Measurements from ENCODE around the gene MTA2.
A peak's percentile ranks its signal among the peaks of the same experiment; 100 is the strongest.
"Not testable (repeated sequence)": the region's sequence is repeated elsewhere in the genome, so short reads cannot be mapped to it uniquely, and the experiment has no call there.

The MTA2 gene

DNA sequence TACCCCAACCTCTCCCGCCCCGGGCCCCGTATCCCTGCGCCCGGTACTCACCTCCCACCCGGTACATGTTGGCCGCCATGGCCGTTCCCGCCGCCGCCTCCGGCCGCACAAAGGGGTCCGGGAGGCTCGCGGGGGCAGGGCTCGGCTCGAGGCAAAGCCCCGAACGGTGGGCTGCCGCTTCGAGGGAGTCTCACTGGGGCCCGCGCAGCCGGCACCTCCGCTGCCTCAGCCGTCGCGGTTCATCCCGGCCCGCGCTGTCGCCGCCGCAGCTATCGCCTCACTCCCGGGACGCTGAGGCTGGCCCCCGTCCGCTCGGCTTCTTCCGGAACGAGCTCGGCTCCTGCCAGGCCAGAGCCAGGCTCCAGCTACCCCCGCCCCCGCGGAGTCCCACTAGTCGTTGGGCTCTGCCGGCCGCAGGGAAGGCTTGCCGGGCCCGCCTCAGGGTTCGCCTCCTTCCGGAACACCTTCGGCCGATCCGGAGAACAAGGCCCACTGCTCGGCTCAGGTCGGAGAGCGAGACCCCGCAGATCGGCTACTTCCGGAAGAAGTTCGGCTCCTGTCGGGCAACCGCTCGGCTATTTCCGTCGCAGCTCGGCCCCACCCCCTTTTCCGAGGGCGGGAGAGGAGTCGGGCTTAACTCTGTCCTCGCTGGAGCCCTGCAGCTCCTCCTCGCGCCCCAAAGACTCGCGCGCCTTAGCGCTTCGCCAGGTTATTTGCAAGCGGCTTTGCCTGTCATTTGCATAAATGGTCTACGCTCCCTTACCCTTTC, at the start of gene MTA2:
MTA2 (minus strand) TSS at position 494 of the 769 bp plus-strand sequence; CDS start at position 79, 415 bp downstream.
- peak within 1 kb of the TSS; percentile 92 for H3K4me3 ChIP-seq (ENCODE audit: low read length)
- H3K36me3 ChIP-seq (ENCODE audit: control insufficient read depth, low read depth, low read length), result peaks cover 28% of the 10 kb centered on the region
- H3K27ac ChIP-seq (ENCODE audit: low read length), result peak within 1 kb of the TSS; percentile 59
- H3K27me3 ChIP-seq (ENCODE audit: control insufficient read depth, insufficient read depth, low read length), result peaks cover 16% of the 10 kb centered on the region
- H3K4me1 ChIP-seq (ENCODE audit: control insufficient read depth, low read depth, low read length), result peaks cover 27% of the 10 kb centered on the region
- H3K9ac ChIP-seq (ENCODE audit: low read length), result peak within 1 kb of the TSS; percentile 89
- H3K9me3 ChIP-seq (ENCODE audit: control insufficient read depth, low read depth, low read length), result no peaks in the 10 kb centered on the region

DNA sequence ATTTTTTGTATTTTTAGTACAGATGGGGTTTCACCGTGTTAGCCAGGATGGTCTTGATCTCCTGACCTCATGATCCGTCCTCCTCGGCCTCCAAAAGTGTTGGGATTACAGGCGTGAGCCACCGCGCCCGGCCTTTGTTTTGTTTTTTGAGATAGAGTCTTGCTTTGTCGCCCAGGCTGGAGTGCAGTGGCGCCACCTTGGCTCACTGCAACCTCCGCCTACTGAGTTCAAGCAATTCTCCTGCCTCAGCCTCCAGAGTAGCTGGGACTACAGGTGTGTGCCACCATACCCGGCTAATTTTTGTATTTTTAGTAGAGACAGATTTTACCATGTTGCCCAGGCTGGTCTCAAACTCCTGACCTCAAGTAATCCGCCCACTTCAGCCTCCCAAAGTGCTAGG, 48.6 kb upstream of the MTA2 start:
- H3K4me1 ChIP-seq (ENCODE audit: control insufficient read depth, low read depth, low read length); H3K27ac ChIP-seq (ENCODE audit: low read length); H3K4me3 ChIP-seq (ENCODE audit: low read length); H3K9ac ChIP-seq (ENCODE audit: low read length); H3K9me3 ChIP-seq (ENCODE audit: control insufficient read depth, low read depth, low read length); H3K27me3 ChIP-seq (ENCODE audit: control insufficient read depth, insufficient read depth, low read length): not testable (repeated sequence)
- H3K36me3 ChIP-seq (ENCODE audit: control insufficient read depth, low read depth, low read length), result peaks cover 22% of the 10 kb centered on the region

DNA sequence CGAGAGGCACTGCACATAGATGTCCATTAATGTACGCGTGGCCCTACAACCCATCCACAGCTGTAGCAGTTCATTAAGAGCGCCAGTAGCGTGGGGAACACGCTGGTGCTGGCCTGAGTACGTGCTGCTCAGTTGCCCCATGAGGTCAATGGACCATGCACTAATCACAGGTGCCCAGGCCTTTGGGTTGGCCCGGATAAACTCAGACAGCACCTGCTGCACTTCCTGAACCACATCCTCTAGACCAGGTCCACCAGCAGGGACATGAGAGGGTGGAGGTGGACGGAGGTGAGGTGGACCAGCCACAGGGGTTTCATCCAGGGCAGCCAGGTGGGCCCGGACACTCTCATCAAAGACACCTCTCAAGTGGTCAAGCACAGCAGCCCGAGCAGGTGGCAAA, 47.8 kb upstream of the MTA2 start:
- H3K27me3 ChIP-seq (ENCODE audit: control insufficient read depth, insufficient read depth, low read length), result no peaks in the 10 kb centered on the region
- H3K9me3 ChIP-seq (ENCODE audit: control insufficient read depth, low read depth, low read length), result no peaks in the 10 kb centered on the region
- no peaks in the 10 kb centered on the region for H3K4me1 ChIP-seq (ENCODE audit: control insufficient read depth, low read depth, low read length)
- H3K27ac ChIP-seq (ENCODE audit: low read length), result no peak overlapping the region
- no peak overlapping the region for H3K4me3 ChIP-seq (ENCODE audit: low read length)
- H3K9ac ChIP-seq (ENCODE audit: low read length), result no peak overlapping the region
- H3K36me3 ChIP-seq (ENCODE audit: control insufficient read depth, low read depth, low read length), result peaks cover 22% of the 10 kb centered on the region

DNA sequence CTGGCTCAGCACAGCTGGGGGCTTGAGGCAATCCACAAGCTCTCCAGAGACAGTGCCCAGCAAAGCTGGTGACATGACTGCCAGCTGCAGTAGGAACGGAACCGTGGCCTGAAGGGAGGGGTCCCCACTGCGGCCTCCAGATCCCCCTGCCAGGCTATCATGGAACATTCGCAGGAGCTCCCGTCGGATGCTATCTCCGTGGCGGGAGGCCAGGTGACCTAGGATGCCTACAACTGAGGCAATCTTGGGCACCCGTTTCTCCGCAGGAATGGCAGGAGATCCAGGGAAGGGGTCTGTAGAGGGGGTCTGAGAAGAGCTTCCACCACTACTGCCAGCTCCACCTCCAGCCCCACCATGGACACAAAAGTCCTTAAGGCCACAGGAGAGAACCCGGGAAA, 47.3 kb upstream of the MTA2 start:
- H3K36me3 ChIP-seq (ENCODE audit: control insufficient read depth, low read depth, low read length), result peaks cover 25% of the 10 kb centered on the region
- no peaks in the 10 kb centered on the region for H3K4me1 ChIP-seq (ENCODE audit: control insufficient read depth, low read depth, low read length)
- no peak overlapping the region for H3K4me3 ChIP-seq (ENCODE audit: low read length)
- no peaks in the 10 kb centered on the region for H3K27me3 ChIP-seq (ENCODE audit: control insufficient read depth, insufficient read depth, low read length)
- H3K9me3 ChIP-seq (ENCODE audit: control insufficient read depth, low read depth, low read length), result no peaks in the 10 kb centered on the region
- no peak overlapping the region for H3K27ac ChIP-seq (ENCODE audit: low read length)
- H3K9ac ChIP-seq (ENCODE audit: low read length), result no peak overlapping the region

DNA sequence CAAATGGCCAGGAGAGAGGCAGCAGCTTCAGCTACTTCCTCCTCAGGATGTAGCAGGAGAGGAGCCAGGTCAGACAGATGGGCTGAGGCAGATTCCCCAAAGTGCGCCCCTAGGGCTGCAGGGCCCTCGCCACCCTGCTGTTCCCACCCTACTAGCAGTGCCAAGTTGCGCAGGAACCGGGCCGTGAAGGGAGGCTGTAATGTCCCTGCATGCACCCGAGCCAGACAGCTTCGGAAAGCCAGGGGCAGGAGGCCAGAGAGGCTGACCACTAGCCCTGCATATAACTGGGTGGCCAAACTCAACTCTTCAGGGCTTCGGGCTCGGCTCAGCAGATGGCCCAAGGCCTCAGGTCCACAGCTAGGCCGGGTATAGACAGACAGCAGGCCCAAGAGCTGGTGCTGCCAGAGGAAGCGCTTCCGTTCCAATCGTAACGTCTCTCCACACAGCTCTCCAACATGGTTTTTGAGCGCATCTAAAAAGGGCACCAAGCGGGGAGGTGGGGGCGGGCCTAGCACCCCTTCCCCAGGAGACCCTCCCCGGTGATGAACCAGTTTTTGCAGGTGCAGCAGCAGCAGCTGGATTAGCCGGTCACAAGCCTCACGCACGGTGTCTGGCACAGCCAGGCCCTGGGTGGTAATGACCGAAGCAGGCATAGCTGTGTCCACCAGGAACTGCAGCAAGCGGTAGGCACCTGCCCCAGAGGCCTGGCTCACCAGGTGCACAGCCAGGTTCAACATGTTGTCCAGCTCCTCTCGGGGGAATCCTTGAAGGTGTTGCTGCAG, 46.7 kb upstream of the MTA2 start:
- no peak overlapping the region for H3K9ac ChIP-seq (ENCODE audit: low read length)

DNA sequence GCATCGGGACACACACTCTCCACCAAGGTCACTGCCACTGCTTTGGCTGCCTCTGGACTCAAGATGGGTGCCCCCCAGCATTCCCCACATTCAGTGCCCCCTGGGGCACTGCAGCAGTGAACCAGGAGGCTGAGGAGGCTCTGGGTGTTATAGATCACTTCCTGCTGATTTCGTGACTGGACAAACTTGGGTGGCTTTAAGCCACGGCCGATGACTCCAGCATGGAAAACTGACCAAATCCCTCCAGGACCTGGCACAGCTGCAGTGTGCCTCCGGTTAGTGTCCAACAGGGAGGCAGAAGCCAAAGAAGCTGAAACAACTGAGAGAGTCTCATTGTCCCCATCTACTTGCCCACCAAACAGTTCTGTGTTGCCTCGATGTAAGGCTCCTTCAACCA, 45.9 kb upstream of the MTA2 start:
- no peak overlapping the region for H3K4me3 ChIP-seq (ENCODE audit: low read length)
- no peak overlapping the region for H3K9ac ChIP-seq (ENCODE audit: low read length)
- H3K4me1 ChIP-seq (ENCODE audit: control insufficient read depth, low read depth, low read length), result no peaks in the 10 kb centered on the region
- peaks cover 29% of the 10 kb centered on the region for H3K36me3 ChIP-seq (ENCODE audit: control insufficient read depth, low read depth, low read length)
- no peaks in the 10 kb centered on the region for H3K9me3 ChIP-seq (ENCODE audit: control insufficient read depth, low read depth, low read length)
- no peak overlapping the region for H3K27ac ChIP-seq (ENCODE audit: low read length)
- H3K27me3 ChIP-seq (ENCODE audit: control insufficient read depth, insufficient read depth, low read length), result no peaks in the 10 kb centered on the region

More for the DNA sequence above, 46.7 kb upstream of the MTA2 start:
- peaks cover 25% of the 10 kb centered on the region for H3K36me3 ChIP-seq (ENCODE audit: control insufficient read depth, low read depth, low read length)
- H3K4me3 ChIP-seq (ENCODE audit: low read length), result no peak overlapping the region
- H3K27me3 ChIP-seq (ENCODE audit: control insufficient read depth, insufficient read depth, low read length), result no peaks in the 10 kb centered on the region
- no peak overlapping the region for H3K27ac ChIP-seq (ENCODE audit: low read length)
- no peaks in the 10 kb centered on the region for H3K9me3 ChIP-seq (ENCODE audit: control insufficient read depth, low read depth, low read length)
- no peaks in the 10 kb centered on the region for H3K4me1 ChIP-seq (ENCODE audit: control insufficient read depth, low read depth, low read length)

DNA sequence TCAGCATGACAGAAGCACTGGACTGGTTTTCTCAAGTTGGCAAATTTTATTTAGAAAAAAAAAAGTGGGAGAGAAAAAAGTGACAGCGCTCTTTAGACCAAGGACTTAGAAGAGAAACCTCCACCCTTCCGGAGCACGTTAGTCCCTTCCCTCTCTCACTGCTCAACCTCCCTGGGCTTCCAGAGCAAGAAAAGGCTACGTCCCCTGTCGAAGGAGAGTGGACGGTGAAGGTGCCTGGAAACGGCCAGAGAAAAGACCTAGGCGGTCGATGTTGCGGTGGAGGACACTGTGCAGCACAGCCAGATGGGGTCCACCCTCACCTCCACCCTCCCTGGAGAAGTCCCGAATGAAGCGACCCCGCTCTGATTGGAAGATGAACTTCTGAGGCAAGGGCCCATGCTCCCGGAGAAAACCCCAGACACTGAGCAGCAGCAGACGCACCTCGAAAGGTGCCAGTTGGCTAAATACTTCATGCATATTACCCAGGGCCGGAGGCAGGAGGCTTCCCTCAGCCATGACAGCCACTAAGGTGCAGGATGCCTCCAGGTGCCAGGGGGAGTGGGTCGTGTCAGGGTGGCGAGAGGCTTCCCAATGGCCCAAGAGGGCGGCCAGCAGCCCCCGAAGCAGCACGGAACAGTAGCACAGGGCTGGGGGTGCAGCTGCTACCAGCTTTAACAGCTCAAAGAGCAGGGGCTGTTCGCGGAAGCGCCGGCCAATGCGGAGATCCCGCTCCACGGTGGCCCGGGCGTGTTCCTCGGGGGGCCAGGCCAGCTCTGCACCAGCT, 45.4 kb upstream of the MTA2 start:
- Histone ChIP-seq H3K27ac (ENCODE audit: low read length) (no peak overlapping the region), H3K4me3 (ENCODE audit: low read length) (no peak overlapping the region), H3K36me3 (ENCODE audit: control insufficient read depth, low read depth, low read length) (peaks cover 30% of the 10 kb centered on the region), H3K4me1 (ENCODE audit: control insufficient read depth, low read depth, low read length) (no peaks in the 10 kb centered on the region), H3K27me3 (ENCODE audit: control insufficient read depth, insufficient read depth, low read length) (no peaks in the 10 kb centered on the region), H3K9me3 (ENCODE audit: control insufficient read depth, low read depth, low read length) (no peaks in the 10 kb centered on the region), H3K9ac (ENCODE audit: low read length) (no peak overlapping the region)

DNA sequence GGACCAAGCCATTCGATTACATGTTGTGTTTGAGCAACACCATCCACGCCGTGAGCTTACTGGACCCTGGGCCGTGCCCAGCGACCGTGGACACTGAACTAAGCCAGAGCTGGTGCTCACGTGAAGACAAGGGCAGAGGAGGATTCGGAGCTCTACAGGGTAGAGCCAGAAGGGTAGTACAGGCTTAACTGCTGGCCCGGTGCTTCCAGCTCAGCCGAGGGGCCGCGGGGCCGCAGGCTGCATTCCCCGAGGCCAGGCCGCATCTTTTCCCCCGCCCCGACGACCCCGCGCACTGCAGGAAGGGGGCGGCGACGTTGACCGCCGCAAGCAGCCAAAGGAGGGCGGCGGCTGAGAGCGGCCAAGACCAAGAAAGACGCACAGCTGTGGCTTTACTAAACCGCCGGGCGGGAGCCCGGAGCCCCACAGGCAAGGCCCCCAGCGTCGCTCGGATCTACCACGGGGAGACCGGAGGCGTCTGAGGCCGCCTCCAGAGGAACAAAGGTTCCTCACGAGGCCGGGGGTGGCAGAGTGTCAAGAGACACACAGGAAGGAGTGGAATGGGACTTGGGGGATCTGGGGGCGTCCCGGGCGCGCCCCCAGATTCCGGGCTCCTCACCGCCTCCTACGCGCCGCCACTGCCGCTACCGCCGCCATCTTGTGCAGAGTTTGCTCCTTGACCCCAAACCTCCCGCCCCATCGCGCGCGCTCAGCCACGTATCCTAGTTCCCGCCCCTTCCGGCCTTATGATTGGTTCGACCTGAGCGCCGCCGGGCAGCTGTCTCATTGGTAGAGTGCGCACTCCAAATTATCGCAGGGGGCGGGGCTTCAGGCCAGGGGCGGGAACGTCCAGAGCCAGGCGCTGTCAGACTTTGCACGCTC, 44.5 kb upstream of the MTA2 start, which contains the start of gene GANAB:
GANAB (minus strand) TSS at position 668 of the 879 bp plus-strand sequence; CDS start at position 654, 14 bp downstream.
- H3K27ac ChIP-seq (ENCODE audit: low read length), result peak within 1 kb of the TSS; percentile 96
- H3K36me3 ChIP-seq (ENCODE audit: control insufficient read depth, low read depth, low read length), result peaks cover 30% of the 10 kb centered on the region

DNA sequence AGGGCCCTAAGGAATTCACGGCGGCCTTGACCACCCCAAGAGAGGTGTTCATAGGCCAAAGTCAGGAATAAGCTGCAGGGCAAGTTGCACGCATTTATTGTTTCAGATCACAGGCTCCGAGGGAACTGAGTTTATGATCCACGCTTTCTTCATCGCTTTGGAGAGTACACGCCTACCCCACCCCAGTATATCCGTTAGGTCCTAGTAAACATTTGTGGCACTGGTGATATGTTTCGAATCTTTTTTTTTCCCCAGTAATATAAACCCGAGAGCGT, 43.9 kb upstream of the MTA2 start:
- H3K36me3 ChIP-seq (ENCODE audit: control insufficient read depth, low read depth, low read length), result peaks cover 30% of the 10 kb centered on the region
- no peaks in the 10 kb centered on the region for H3K4me1 ChIP-seq (ENCODE audit: control insufficient read depth, low read depth, low read length)
- H3K27ac ChIP-seq (ENCODE audit: low read length), result peak overlapping the region; percentile 96
- H3K9me3 ChIP-seq (ENCODE audit: control insufficient read depth, low read depth, low read length), result no peaks in the 10 kb centered on the region
- H3K4me3 ChIP-seq (ENCODE audit: low read length), result peak overlapping the region; percentile 99
- H3K27me3 ChIP-seq (ENCODE audit: control insufficient read depth, insufficient read depth, low read length), result no peaks in the 10 kb centered on the region
- peak overlapping the region; percentile 98 for H3K9ac ChIP-seq (ENCODE audit: low read length)

More for the DNA sequence above, 44.5 kb upstream of the MTA2 start, which contains the start of gene GANAB:
- H3K9me3 ChIP-seq (ENCODE audit: control insufficient read depth, low read depth, low read length), result no peaks in the 10 kb centered on the region
- peak within 1 kb of the TSS; percentile 99 for H3K4me3 ChIP-seq (ENCODE audit: low read length)
- H3K9ac ChIP-seq (ENCODE audit: low read length), result peak within 1 kb of the TSS; percentile 98
- no peaks in the 10 kb centered on the region for H3K4me1 ChIP-seq (ENCODE audit: control insufficient read depth, low read depth, low read length)
- no peaks in the 10 kb centered on the region for H3K27me3 ChIP-seq (ENCODE audit: control insufficient read depth, insufficient read depth, low read length)

DNA sequence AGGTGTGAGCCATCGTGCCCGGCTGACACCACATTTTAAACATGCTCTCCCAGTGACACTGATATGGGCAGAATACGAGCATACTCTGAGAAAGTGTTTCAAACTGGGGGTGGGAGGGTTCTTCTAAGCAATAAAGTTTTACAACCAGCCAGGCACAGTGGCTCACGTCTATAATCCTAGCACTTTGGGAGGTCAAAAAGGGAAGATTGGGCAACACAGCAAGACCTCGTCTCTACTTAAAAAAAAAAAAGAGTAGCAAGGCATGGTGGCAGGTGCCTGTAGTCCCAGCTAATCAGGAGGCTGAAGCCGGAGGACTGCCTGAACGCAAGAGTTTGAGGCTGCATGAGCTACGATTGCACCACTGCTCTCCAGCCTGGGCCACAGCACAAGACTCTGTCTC, 42.6 kb upstream of the MTA2 start:
- Histone ChIP-seq H3K9me3 (ENCODE audit: control insufficient read depth, low read depth, low read length) (no peaks in the 10 kb centered on the region), H3K27ac (ENCODE audit: low read length) (no peak overlapping the region), H3K27me3 (ENCODE audit: control insufficient read depth, insufficient read depth, low read length) (no peaks in the 10 kb centered on the region), H3K4me3 (ENCODE audit: low read length) (no peak overlapping the region), H3K4me1 (ENCODE audit: control insufficient read depth, low read depth, low read length) (no peaks in the 10 kb centered on the region), H3K36me3 (ENCODE audit: control insufficient read depth, low read depth, low read length) (peaks cover 28% of the 10 kb centered on the region), H3K9ac (ENCODE audit: low read length) (no peak overlapping the region)

DNA sequence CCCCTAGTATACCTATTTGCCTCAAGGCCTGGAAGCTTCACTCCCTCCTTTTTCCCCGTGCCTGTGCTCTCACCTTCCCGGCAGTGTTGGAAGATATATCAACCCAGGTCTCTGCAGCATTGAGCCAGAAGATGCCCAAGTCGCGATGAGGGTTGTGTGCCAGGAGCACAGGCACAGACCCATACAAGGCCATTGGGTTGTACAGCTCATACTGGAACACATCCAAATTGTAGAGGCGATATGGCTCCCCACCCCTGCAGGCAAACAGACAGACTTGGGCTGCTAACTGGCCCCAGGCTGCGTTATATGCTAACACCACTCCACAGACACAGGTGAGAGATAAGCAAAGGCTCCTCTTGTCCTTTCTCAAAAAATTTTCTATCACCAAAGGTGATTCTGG, 30.8 kb upstream of the MTA2 start:
- Histone ChIP-seq H3K9me3 (ENCODE audit: control insufficient read depth, low read depth, low read length) (no peaks in the 10 kb centered on the region), H3K4me3 (ENCODE audit: low read length) (no peak overlapping the region), H3K27ac (ENCODE audit: low read length) (no peak overlapping the region), H3K4me1 (ENCODE audit: control insufficient read depth, low read depth, low read length) (no peaks in the 10 kb centered on the region), H3K36me3 (ENCODE audit: control insufficient read depth, low read depth, low read length) (peaks cover 86% of the 10 kb centered on the region), H3K9ac (ENCODE audit: low read length) (no peak overlapping the region), H3K27me3 (ENCODE audit: control insufficient read depth, insufficient read depth, low read length) (no peaks in the 10 kb centered on the region)
